HCT116 (cell line): ENCODE results near the gene THRB.

ENCODE experiments used
- CTCF ChIP-seq, 3 experiments: fragments of 200-600 bp in 1 of 3; sonication (generic) in 1 of 3; IDR thresholded peaks in 2 of 3; conservative IDR thresholded peaks in 1 of 3; 2 replicates each; pipeline ENCODE4 v1.5.1; 2012 to 2017; ENCODE audit warnings: low read depth in 2 of 3, low read length in 2 of 3, antibody characterized with exemption in 1 of 3, borderline replicate concordance in 1 of 3, control low read depth in 1 of 3, mild to moderate bottlenecking in 1 of 3, mixed read lengths in 1 of 3, mixed run types in 1 of 3, moderate library complexity in 1 of 3; ENCODE audit not compliant: insufficient read depth in 1 of 3
- EGR1 ChIP-seq: IDR thresholded peaks from 2 replicates; pipeline ENCODE4 v1.6.1; 2012; ENCODE audit warnings: low read depth
- EZH2 ChIP-seq: fragments of 200-600 bp; sonication (generic); IDR thresholded peaks from 2 replicates; pipeline ENCODE4 v1.6.1; 2017; ENCODE audit warnings: antibody characterized with exemption, mixed run types
- EZH2phosphoT487 ChIP-seq: fragments of 200-600 bp; IDR thresholded peaks from 2 replicates; pipeline ENCODE4 v1.6.1; 2018; ENCODE audit warnings: antibody characterized with exemption, borderline replicate concordance
- FOSL1 ChIP-seq: IDR thresholded peaks from 2 replicates; pipeline ENCODE4 v1.6.1; 2012; ENCODE audit warnings: low read depth
- MAX ChIP-seq: IDR thresholded peaks from 2 replicates; pipeline ENCODE4 v1.6.1; 2012
- POLR2A ChIP-seq: IDR thresholded peaks from 2 replicates; pipeline ENCODE4 v1.7.0; 2011; ENCODE audit warnings: borderline replicate concordance; ENCODE audit not compliant: insufficient read depth, insufficient read length; ENCODE audit errors: extremely low read depth
- POLR2AphosphoS5 ChIP-seq: IDR thresholded peaks from 2 replicates; pipeline ENCODE4 v1.6.1; 2011; ENCODE audit warnings: mild to moderate bottlenecking, low read depth, low read length, moderate library complexity
- RAD21 ChIP-seq: IDR thresholded peaks from 2 replicates; pipeline ENCODE4 v1.6.1; 2012; ENCODE audit warnings: low read depth, mild to moderate bottlenecking
- SIN3A ChIP-seq: IDR thresholded peaks from 2 replicates; pipeline ENCODE4 v1.6.1; 2012; ENCODE audit warnings: low read depth

- no peak for TF ChIP-seq POLR2AphosphoS5
- no peak for TF ChIP-seq POLR2A
- no peak for TF ChIP-seq CTCF (IDR thresholded peaks at IDR 0.05 in 2 of 3, conservative IDR thresholded peaks at IDR 0.05 in 1 of 3; ENCODE audit: borderline replicate concordance in 1 of 3, insufficient read depth in 1 of 3, low read depth in 2 of 3, low read length in 2 of 3)
- no peak for TF ChIP-seq FOSL1
- TF ChIP-seq EZH2phosphoT487 = no peak
- TF ChIP-seq MAX = no peak
- no peak for TF ChIP-seq RAD21
- TF ChIP-seq EGR1 = no peak
- TF ChIP-seq SIN3A = no peak
- TF ChIP-seq EZH2 = no peak
Measured at GRCh38 chr3:24315356-24315755, 179.3 kb downstream of the THRB start.
